ENCODE results near the gene TSPAN32.

The TSPAN32 gene

DNA sequence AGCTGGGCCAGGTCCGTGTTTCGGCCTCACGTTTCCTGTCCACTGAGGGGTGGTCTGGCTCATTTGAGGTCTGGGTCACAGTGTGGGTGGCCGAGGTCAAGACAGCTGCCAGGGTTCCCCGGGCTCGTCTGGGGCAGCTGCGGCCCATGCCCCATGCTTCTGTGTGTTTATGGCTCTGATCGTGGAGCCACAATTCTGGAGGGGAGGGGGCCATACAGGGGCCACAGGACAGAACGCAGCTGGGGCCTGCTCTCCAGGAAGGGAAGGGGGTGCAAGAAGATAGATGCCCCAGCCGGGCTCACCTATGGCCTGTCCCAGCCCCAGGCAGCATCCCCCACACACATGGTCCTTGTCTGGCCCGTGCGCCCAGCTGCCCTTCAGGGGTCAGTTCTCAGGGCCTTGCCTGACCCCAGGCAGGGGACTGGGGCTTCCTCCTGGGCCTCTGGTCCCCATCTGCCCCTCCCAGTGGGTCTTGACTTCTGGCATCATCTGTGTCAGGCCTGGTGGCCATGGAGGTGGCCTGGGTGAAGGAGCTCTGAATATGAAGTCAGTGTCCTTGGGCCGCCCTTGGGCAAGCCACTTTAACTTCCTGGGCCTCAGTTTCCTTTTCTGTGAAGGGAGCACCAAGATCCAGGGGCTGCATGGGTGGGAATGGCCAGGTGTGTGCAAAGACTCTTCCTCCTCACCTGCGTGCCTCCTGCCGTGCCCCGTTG lies 8.4 kb downstream of the TSPAN32 start:
- no peaks in the 10 kb centered on the region for H3K9me3 ChIP-seq (ENCODE audit: control insufficient read depth, insufficient read depth, low read length)
- no peaks in the 10 kb centered on the region for H3K27me3 ChIP-seq (ENCODE audit: control insufficient read depth, insufficient read depth, low read length)
- H3K4me3 ChIP-seq (ENCODE audit: low read depth, low read length), result no peak overlapping the region
- H3K36me3 ChIP-seq (ENCODE audit: control insufficient read depth, insufficient read depth, low read length), result no peaks in the 10 kb centered on the region
- no peaks in the 10 kb centered on the region for H3K4me1 ChIP-seq (ENCODE audit: control insufficient read depth, insufficient read depth, low read length)
- H3K9ac ChIP-seq (ENCODE audit: low read depth, low read length), result no peak overlapping the region

DNA sequence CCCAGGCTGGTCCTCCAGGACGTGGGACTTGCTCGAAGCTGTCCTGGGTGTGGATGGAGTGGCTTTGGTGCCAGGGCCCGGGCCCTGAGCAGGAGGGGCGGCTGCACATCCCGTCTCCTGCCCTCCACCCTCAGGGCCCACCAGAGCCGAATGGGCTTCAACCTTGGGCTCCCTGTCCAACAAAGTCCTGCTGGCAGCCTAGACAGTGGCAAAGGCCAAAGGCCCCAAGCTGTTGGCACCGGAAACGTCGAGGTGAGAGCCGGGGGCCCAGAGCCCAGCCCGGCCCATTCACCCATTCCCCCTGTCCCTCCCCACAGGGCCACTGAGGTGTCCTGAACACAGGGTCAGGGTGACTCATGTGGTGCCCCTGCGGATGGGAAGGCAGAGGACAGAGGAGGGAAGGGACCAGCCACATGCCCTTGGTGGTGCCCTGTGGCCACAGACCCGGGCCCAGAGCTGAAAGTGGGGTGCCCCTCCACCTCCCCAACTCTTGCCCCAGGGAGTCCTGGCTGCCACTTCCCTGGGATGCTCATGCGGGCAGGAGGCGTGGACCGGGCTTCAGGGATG lies 9.1 kb downstream of the TSPAN32 start:
- Histone ChIP-seq H3K36me3 (ENCODE audit: control insufficient read depth, insufficient read depth, low read length) (no peaks in the 10 kb centered on the region), H3K4me1 (ENCODE audit: control insufficient read depth, insufficient read depth, low read length) (no peaks in the 10 kb centered on the region), H3K27me3 (ENCODE audit: control insufficient read depth, insufficient read depth, low read length) (no peaks in the 10 kb centered on the region), H3K9me3 (ENCODE audit: control insufficient read depth, insufficient read depth, low read length) (no peaks in the 10 kb centered on the region), H3K9ac (ENCODE audit: low read depth, low read length) (no peak overlapping the region), H3K4me3 (ENCODE audit: low read depth, low read length) (no peak overlapping the region)

- no peaks in the 10 kb centered on the region for H3K27me3 ChIP-seq (ENCODE audit: control insufficient read depth, insufficient read depth, low read length)
- H3K9ac ChIP-seq (ENCODE audit: low read depth, low read length), result no peak overlapping the region
- H3K36me3 ChIP-seq (ENCODE audit: control insufficient read depth, insufficient read depth, low read length), result no peaks in the 10 kb centered on the region
- no peak overlapping the region for H3K4me3 ChIP-seq (ENCODE audit: low read depth, low read length)
- no peaks in the 10 kb centered on the region for H3K9me3 ChIP-seq (ENCODE audit: control insufficient read depth, insufficient read depth, low read length)
- no peaks in the 10 kb centered on the region for H3K4me1 ChIP-seq (ENCODE audit: control insufficient read depth, insufficient read depth, low read length)
Measured at GRCh38 chr11:2311353-2312133, 9.7 kb downstream of the TSPAN32 start.

DNA sequence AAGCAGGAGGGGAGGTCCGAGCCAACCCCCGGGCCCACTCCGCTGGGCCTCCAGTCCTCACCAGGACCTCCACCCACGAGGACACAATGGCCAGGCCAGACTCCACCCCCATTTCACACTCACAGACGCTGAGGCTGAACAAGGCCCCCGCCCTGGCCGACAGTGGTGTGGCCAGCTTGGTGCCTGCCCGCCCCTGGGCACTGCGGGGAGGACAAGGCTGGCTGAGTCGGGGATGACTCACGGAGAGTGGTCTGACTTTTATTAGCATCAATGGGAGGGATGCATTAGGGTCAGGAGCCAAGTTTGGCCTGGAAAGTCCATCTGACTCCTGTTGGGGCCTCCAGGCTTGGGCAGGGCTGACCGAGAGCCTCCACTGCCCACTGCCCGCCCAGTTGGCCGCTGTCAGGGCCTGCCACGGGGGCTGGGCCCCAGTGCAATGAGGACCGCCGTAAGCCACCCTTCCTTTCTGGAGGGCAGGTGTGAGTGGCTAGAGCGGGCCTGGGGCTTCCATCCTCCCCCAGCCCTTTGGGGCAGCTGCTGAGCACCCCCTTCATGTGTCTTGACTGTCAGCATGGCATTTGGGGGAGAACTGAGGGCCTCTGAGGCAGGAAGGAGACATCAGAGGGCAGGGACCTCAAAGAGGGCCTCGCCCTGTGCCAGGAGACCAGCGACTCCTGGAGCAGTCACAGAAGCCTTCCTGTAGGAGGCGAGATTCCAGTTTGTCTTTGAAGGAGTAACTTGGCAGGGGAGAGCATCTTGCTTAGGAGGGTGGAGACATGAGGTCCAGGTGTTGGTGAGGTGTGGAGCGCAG lies 10.6 kb downstream of the TSPAN32 start:
- Histone ChIP-seq H3K27me3 (ENCODE audit: control insufficient read depth, insufficient read depth, low read length) (no peaks in the 10 kb centered on the region), H3K9me3 (ENCODE audit: control insufficient read depth, insufficient read depth, low read length) (no peaks in the 10 kb centered on the region), H3K4me1 (ENCODE audit: control insufficient read depth, insufficient read depth, low read length) (no peaks in the 10 kb centered on the region), H3K9ac (ENCODE audit: low read depth, low read length) (no peak overlapping the region), H3K36me3 (ENCODE audit: control insufficient read depth, insufficient read depth, low read length) (no peaks in the 10 kb centered on the region), H3K4me3 (ENCODE audit: low read depth, low read length) (no peak overlapping the region)

GRCh38 chr11:2313051-2313951 lies 11.5 kb downstream of the TSPAN32 start:
- Histone ChIP-seq H3K9ac (ENCODE audit: low read depth, low read length) (no peak overlapping the region), H3K4me1 (ENCODE audit: control insufficient read depth, insufficient read depth, low read length) (no peaks in the 10 kb centered on the region), H3K9me3 (ENCODE audit: control insufficient read depth, insufficient read depth, low read length) (no peaks in the 10 kb centered on the region), H3K27me3 (ENCODE audit: control insufficient read depth, insufficient read depth, low read length) (no peaks in the 10 kb centered on the region), H3K4me3 (ENCODE audit: low read depth, low read length) (no peak overlapping the region), H3K36me3 (ENCODE audit: control insufficient read depth, insufficient read depth, low read length) (no peaks in the 10 kb centered on the region)

DNA sequence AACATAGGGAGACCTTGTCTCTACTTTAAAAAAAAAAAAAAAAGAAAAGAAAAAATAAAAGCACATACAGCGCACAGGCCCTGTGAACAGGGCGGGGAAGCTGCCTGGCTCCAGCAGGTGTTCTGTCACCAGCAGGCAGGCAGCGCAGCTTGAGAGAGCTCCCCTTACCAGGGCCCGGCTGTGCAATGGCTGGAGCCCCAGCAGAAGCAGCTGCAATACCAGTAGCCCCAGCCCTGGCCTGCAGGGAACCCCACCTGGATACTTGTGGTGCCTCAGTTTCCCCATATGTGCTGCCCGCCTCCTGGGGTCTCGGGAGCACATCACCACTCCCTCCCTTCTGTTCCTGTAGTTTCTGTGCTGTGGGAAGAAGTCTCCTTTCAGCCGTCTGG lies 12.3 kb downstream of the TSPAN32 start:
- Histone ChIP-seq H3K4me3 (ENCODE audit: low read depth, low read length) (no peak overlapping the region), H3K4me1 (ENCODE audit: control insufficient read depth, insufficient read depth, low read length) (no peaks in the 10 kb centered on the region), H3K27me3 (ENCODE audit: control insufficient read depth, insufficient read depth, low read length) (no peaks in the 10 kb centered on the region), H3K9me3 (ENCODE audit: control insufficient read depth, insufficient read depth, low read length) (no peaks in the 10 kb centered on the region), H3K9ac (ENCODE audit: low read depth, low read length) (no peak overlapping the region), H3K36me3 (ENCODE audit: control insufficient read depth, insufficient read depth, low read length) (no peaks in the 10 kb centered on the region)

GRCh38 chr11:2314525-2315394 lies 12.9 kb downstream of the TSPAN32 start:
- Histone ChIP-seq H3K4me3 (ENCODE audit: low read depth, low read length) (no peak overlapping the region), H3K27me3 (ENCODE audit: control insufficient read depth, insufficient read depth, low read length) (no peaks in the 10 kb centered on the region), H3K36me3 (ENCODE audit: control insufficient read depth, insufficient read depth, low read length) (no peaks in the 10 kb centered on the region), H3K9ac (ENCODE audit: low read depth, low read length) (no peak overlapping the region), H3K4me1 (ENCODE audit: control insufficient read depth, insufficient read depth, low read length) (no peaks in the 10 kb centered on the region), H3K9me3 (ENCODE audit: control insufficient read depth, insufficient read depth, low read length) (no peaks in the 10 kb centered on the region)

- H3K27me3 ChIP-seq (ENCODE audit: control insufficient read depth, insufficient read depth, low read length), result no peaks in the 10 kb centered on the region
- H3K4me3 ChIP-seq (ENCODE audit: low read depth, low read length), result no peak overlapping the region
- H3K9ac ChIP-seq (ENCODE audit: low read depth, low read length), result no peak overlapping the region
- no peaks in the 10 kb centered on the region for H3K4me1 ChIP-seq (ENCODE audit: control insufficient read depth, insufficient read depth, low read length)
- no peaks in the 10 kb centered on the region for H3K9me3 ChIP-seq (ENCODE audit: control insufficient read depth, insufficient read depth, low read length)
- no peaks in the 10 kb centered on the region for H3K36me3 ChIP-seq (ENCODE audit: control insufficient read depth, insufficient read depth, low read length)
Measured at GRCh38 chr11:2315395-2316168, 13.8 kb downstream of the TSPAN32 start.

DNA sequence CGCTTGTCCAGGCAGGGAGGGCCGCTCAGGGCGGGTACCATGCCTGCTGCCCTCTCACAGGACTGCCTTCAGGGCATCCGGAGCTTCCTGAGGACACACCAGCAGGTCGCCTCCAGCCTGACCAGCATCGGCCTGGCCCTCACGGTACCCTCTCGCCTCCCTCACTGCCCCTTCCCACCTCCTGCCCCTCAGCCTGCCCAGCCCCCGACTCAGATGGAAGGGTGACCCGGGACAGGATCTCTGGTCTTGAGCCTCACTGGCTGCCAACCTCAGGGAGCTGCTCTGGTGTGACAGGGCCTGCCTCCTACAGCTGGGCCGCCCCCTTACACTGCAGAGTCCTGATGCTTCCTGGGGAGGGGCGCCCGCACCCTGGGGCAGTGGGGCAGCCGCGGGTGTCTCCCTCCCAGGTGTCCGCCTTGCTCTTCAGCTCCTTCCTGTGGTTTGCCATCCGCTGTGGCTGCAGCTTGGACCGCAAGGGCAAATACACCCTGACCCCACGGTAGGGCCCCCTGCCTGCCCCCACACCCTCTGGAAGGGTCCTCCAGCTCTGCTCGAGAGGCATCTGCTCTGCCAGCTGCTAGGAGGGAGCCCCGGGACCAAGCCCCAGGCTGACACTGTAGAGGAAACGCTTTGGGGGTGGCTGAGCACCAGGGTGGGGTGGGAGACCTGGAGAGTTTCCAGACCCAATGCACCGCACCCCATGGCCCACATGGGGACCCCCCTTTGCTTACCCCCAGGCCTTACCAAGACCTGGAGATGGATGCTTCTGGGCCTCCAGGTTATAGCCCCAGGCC lies 14.6 kb downstream of the TSPAN32 start:
- Histone ChIP-seq H3K4me1 (ENCODE audit: control insufficient read depth, insufficient read depth, low read length) (no peaks in the 10 kb centered on the region), H3K36me3 (ENCODE audit: control insufficient read depth, insufficient read depth, low read length) (no peaks in the 10 kb centered on the region), H3K27me3 (ENCODE audit: control insufficient read depth, insufficient read depth, low read length) (no peaks in the 10 kb centered on the region), H3K9ac (ENCODE audit: low read depth, low read length) (no peak overlapping the region), H3K9me3 (ENCODE audit: control insufficient read depth, insufficient read depth, low read length) (no peaks in the 10 kb centered on the region), H3K4me3 (ENCODE audit: low read depth, low read length) (no peak overlapping the region)

Measured in iPS-15b (cell line).